ENCODE measurements around the gene ARHGAP5. TPM values are rescaled to one million over a fixed set of nuclear protein-coding genes. Genes with fewer than 3 reads are reported as not detected.

The ARHGAP5 gene
- total RNA-seq, 3 donors from 2014 or later (not counting 1 experiment from before 2014, with no cell fraction given), result 31.5 to 45.8 (median 41.1) TPM

- no peaks in the 10 kb centered on the region for H3K9me3 Mint-ChIP-seq
- TF ChIP-seq CTCF (IDR thresholded peaks at IDR 0.05), result no peak
- peaks cover 7% of the 10 kb centered on the region for H3K36me3 Mint-ChIP-seq
- Histone ChIP-seq H3K36me3 (ENCODE audit: control insufficient read depth, insufficient read depth, low read length) (peaks cover 7% of the 10 kb centered on the region), H3K9me3 (ENCODE audit: control insufficient read depth, insufficient read depth, low read length) (peaks cover 4% of the 10 kb centered on the region), H3K4me3 (ENCODE audit: low read length) (no peak overlapping the region), H3K27me3 (ENCODE audit: control insufficient read depth, insufficient read depth, low read length) (no peaks in the 10 kb centered on the region), H3K4me1 (ENCODE audit: control insufficient read depth, insufficient read depth, low read length) (no peaks in the 10 kb centered on the region), H3K27ac (ENCODE audit: low read length) (no peak overlapping the region)
- H3K4me3 Mint-ChIP-seq, result no peak overlapping the region
- DNase-seq (no peak), ATAC-seq (no peak)
- intact Hi-C loops (cut with micrococcal nuclease), result no loop called here
- no peak overlapping the region for H3K27ac Mint-ChIP-seq
- H3K4me1 Mint-ChIP-seq, result no peaks in the 10 kb centered on the region
- no peaks in the 10 kb centered on the region for H3K27me3 Mint-ChIP-seq (ENCODE audit: low read depth in 2 of 2)
- 97% methylated on average over 7 of the region's 7 CpGs for WGBS (ENCODE audit: insufficient coverage)
Observed at GRCh38 chr14:32142754-32143437, 65.8 kb downstream of the ARHGAP5 start.

GRCh38 chr14:32150392-32150791, 73.3 kb downstream of the ARHGAP5 start:
- intact Hi-C loops (cut with micrococcal nuclease), result no loop called here
- Mint-ChIP-seq H3K27ac (no peak overlapping the region), H3K27me3 (ENCODE audit: low read depth in 2 of 2) (no peaks in the 10 kb centered on the region), H3K36me3 (peaks cover 12% of the 10 kb centered on the region), H3K9me3 (no peaks in the 10 kb centered on the region), H3K4me3 (no peak overlapping the region), H3K4me1 (no peaks in the 10 kb centered on the region)
- no peaks in the 10 kb centered on the region for H3K9me3 ChIP-seq (ENCODE audit: control insufficient read depth, insufficient read depth, low read length)
- TF ChIP-seq CTCF (IDR thresholded peaks at IDR 0.05), result no peak
- H3K4me3 ChIP-seq (ENCODE audit: low read length), result no peak overlapping the region
- H3K4me1 ChIP-seq (ENCODE audit: control insufficient read depth, insufficient read depth, low read length), result no peaks in the 10 kb centered on the region
- no peak for DNase-seq
- no peak overlapping the region for H3K27ac ChIP-seq (ENCODE audit: low read length)
- 68% methylated on average over 2 of the region's 2 CpGs for WGBS (ENCODE audit: insufficient coverage)
- peaks cover 13% of the 10 kb centered on the region for H3K36me3 ChIP-seq (ENCODE audit: control insufficient read depth, insufficient read depth, low read length)
- ATAC-seq, result no peak
- no peaks in the 10 kb centered on the region for H3K27me3 ChIP-seq (ENCODE audit: control insufficient read depth, insufficient read depth, low read length)

- DNase-seq (no peak), ATAC-seq (no peak)
- Mint-ChIP-seq H3K4me3 (no peak overlapping the region), H3K36me3 (peaks cover 6% of the 10 kb centered on the region), H3K27me3 (ENCODE audit: low read depth in 2 of 2) (no peaks in the 10 kb centered on the region), H3K27ac (no peak overlapping the region), H3K4me1 (no peaks in the 10 kb centered on the region), H3K9me3 (no peaks in the 10 kb centered on the region)
- H3K36me3 ChIP-seq (ENCODE audit: control insufficient read depth, insufficient read depth, low read length), result no peaks in the 10 kb centered on the region
- no peaks in the 10 kb centered on the region for H3K27me3 ChIP-seq (ENCODE audit: control insufficient read depth, insufficient read depth, low read length)
- no peak overlapping the region for H3K27ac ChIP-seq (ENCODE audit: low read length)
- WGBS (ENCODE audit: insufficient coverage), result 64% methylated on average over 2 of the region's 2 CpGs
- no peak for TF ChIP-seq CTCF (IDR thresholded peaks at IDR 0.05)
- H3K9me3 ChIP-seq (ENCODE audit: control insufficient read depth, insufficient read depth, low read length), result no peaks in the 10 kb centered on the region
- intact Hi-C loops (cut with micrococcal nuclease), result no loop called here
- H3K4me1 ChIP-seq (ENCODE audit: control insufficient read depth, insufficient read depth, low read length), result no peaks in the 10 kb centered on the region
- H3K4me3 ChIP-seq (ENCODE audit: low read length), result no peak overlapping the region
Observed at GRCh38 chr14:32166029-32166428, 88.9 kb downstream of the ARHGAP5 start.

GRCh38 chr14:32166924-32167323, 89.8 kb downstream of the ARHGAP5 start:
- WGBS (ENCODE audit: insufficient coverage), result 78% methylated on average over 1 of the region's 1 CpG
- ATAC-seq, result no peak
- H3K4me3 Mint-ChIP-seq, result no peak overlapping the region
- H3K27me3 ChIP-seq (ENCODE audit: control insufficient read depth, insufficient read depth, low read length), result no peaks in the 10 kb centered on the region
- no peak for TF ChIP-seq CTCF (IDR thresholded peaks at IDR 0.05)
- no peak overlapping the region for H3K27ac Mint-ChIP-seq
- H3K36me3 ChIP-seq (ENCODE audit: control insufficient read depth, insufficient read depth, low read length), result no peaks in the 10 kb centered on the region
- peaks cover 4% of the 10 kb centered on the region for H3K36me3 Mint-ChIP-seq
- H3K9me3 Mint-ChIP-seq, result no peaks in the 10 kb centered on the region
- no peak overlapping the region for H3K4me3 ChIP-seq (ENCODE audit: low read length)
- H3K27me3 Mint-ChIP-seq (ENCODE audit: low read depth in 2 of 2), result no peaks in the 10 kb centered on the region
- no peaks in the 10 kb centered on the region for H3K9me3 ChIP-seq (ENCODE audit: control insufficient read depth, insufficient read depth, low read length)
- H3K4me1 ChIP-seq (ENCODE audit: control insufficient read depth, insufficient read depth, low read length), result no peaks in the 10 kb centered on the region
- H3K4me1 Mint-ChIP-seq, result no peaks in the 10 kb centered on the region
- DNase-seq, result no peak
- intact Hi-C loops (cut with micrococcal nuclease), result no loop called here
- H3K27ac ChIP-seq (ENCODE audit: low read length), result no peak overlapping the region

Measured in natural killer cell (primary cell).